Stimulated activated CD8-positive, alpha-beta memory T cell treated with anti-CD3 and anti-CD28 coated beads, Interleukin-12 subunit alpha, Interleukin-12 subunit beta, amount 100 ng/mL, for 1 hour (primary cell): Measurements from ENCODE around the gene GDPD3.
"Not testable (repeated sequence)": the region's sequence is repeated elsewhere in the genome, so short reads cannot be mapped to it uniquely, and the experiment has no call there.

Experiments used
- DNase-seq: peaks from one replicate; pipeline ENCODE4 v3.0.0-alpha.2; 2020; ENCODE audit warnings: low read depth

The GDPD3 gene

DNA sequence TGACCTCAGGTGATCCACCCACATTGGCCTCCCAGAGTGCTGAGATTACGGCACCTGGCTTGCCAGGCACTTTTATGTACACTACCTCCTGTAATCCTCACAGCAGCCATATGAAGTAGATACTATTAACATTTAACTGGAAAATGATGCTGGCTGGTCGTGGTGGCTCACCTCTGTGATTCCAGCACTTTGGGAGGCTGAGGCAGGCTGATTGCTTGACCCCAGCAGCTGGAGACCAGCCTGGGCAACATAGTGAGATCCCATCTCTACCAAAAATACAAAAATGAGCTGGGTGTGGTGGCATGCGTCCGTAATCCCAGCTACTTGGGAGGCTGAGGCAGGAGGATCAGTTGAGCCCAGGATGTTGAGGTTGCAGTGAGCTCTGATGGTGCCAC lies 11.6 kb upstream of the GDPD3 start:
- no peak for DNase-seq

DNA sequence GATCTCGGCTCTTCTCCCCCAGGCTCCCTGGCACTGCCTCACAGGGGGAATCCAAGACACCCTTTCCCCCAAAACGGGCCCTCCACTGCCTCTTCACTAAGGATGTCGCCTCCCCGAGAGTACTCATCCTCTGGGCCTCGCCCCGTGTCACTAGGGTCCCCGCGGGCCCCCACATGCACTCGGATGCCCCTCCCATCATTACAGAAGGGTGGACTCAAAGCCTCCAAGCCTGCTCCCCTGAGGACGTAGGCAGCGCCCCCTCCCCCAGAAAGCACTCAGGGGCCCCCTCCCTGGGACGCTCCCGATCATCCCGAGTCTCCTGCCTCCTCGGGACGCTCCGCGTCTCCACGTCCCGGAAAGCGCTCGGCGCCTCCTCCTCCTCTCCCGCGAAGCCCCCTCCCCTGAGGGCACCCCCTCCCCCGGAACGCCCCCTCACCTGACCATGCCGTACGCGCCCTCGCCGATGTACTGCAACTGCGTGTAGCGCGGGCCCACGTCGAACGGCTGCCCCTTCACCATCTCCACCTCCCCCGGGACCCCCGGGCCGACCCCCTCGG lies 9.3 kb upstream of the GDPD3 start:
- DNase-seq: no peak

DNA sequence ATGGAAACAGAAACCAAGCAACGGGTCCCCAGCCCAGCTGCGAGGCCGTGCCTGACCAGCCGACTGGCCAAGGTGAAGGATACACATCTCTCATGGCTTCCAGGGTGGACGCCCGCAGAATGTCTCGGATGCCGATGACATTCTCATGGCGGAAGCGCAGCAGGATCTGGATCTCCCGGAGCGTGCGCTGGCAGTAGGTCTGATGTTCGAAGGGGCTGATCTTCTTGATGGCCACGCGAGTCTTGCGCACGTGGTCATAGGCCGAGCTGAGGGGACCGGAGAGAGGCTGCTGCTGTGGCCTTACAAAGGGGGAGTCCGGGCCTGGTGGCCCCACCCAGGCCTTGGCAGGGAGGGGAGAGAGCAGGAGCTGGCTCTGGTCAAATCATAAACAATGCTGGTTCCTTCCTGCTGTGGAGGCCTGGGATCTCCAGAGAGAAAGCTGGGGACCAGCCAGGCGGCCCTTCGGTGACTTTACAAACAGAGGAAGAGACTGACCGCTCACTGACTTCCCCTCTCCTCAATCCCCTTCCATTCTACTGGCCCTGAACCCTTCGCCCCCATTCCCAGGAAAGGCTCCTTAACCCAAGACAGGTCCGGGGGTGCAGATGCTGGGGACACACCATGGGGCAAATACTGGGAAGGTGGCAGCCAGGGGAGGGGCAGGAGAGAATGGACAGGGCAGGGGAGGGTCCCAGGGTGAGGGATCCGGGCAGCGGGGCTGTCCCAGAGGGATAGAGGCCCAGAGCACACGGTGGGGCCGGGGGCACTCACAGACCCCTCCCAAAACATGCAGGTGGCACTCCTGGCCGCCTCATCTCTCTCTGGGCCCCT lies 8.6 kb upstream of the GDPD3 start:
- DNase-seq: no peak

DNA sequence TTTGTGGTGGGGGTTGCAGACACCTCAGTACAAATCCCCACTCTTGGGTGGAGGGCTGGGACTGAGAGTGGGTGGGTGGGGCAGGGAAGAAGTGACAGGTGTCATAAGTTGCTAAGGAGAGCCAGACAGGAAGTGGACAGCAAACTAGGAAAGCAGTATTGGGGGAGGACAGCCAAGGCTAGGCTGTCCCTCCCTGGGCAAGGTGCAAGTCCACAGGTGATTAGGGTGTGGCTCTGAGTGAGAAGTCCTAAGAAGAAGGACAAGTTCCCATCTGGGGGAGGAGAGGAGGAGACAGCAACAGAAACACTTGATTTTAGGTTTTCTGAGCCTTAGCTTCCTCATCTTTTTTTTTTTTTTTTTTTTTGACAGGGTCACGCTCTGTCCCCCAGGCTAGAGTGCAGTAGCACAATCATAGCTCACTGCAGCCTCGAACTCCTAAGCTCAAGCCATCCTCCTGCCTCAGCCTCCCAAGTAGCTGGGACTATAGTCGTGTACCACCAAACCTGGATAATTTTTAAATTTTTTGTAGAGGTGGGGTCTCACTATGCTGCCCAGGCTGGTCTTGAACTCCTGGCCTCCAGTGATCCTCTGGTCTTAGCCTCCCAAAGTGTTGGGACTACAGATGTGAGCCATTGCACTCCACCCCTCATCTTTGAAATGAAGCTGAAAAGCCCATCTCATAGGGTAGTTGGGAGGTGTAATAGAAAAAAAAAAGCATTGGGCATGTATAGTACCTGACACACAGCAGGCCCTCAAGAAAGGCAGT lies 7.2 kb upstream of the GDPD3 start:
- DNase-seq: no peak

DNA sequence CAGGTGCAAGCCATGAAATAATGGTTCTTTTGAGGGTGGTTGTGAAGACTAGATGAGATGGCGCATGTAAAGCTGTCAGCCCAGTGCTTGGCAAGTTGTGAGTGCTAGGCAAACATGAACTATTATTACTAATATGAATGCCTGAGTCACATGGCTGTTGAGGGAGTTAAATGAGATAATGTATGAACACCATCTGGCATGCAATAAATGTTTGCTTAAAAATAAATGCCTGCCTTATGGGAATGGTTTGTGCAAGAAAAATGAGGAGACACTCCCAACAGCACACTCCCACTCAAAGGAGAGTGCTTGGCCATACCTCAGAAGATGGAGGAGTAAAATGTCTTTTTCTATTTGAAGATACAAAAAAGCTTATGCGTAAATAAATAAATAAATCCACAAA lies 6.1 kb upstream of the GDPD3 start:
- no peak for DNase-seq

DNA sequence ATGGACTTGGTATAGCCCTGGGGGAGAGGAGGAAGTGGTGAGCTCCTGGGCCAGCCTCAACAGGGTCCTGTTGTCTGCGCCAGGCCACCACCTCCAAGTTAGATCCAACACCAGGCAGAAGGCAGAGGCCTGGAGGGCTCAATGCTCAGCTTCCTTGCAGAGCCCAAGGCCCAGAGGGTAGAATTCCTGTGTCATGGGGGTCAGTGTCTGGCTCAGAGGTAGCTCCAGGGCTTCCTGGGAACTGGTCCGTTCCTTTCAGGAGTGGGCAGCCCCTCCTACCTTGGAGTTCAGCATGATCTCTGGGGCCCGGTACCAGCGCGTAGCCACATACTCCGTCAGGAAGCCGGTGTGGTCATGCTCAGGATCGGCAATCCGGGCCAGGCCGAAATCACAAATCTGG lies 4.4 kb upstream of the GDPD3 start:
- no peak for DNase-seq

DNA sequence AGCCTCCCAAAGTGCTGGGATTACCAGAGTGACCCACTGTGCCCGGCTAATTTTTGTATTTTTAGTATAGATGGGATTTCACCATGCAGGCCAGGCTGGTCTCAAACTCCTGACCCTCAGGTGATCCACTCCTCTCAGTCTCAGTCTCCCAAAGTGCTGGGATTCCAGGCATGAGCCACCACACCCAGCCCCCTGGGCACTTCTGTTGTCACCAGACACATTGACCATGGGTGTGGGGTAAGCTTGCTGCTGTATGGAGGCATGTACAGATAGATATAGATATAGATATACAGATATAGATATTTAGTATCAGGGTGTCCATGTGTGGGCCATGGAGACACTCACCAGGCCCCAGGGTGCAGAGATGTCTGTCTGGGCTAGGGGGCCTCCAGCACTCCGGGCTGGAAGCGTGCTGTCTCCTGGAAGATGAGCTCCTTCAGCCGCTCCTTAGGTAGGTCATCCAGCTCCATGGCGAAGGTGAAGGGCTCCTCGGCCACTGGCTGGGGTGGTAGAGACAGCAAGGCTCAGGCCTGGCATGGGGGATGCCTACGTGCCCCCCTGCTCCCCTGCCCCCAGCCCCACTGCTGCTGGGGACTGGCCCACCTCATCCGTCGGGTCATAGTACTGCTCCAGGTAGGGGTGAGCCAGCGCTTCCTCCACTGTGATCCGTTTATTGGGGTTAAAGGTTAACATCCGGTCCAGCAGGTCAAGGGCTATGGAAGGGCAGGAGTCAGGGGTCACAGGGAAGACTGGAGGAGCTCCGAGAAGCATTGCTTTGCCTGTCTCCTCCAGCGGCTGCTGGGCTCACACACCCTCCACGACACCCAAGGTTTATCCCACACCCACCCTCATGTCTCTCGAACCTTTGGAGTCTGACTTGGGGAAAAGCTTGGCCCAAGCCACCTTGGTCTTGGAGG lies 3.2 kb upstream of the GDPD3 start:
- no peak for DNase-seq

DNA sequence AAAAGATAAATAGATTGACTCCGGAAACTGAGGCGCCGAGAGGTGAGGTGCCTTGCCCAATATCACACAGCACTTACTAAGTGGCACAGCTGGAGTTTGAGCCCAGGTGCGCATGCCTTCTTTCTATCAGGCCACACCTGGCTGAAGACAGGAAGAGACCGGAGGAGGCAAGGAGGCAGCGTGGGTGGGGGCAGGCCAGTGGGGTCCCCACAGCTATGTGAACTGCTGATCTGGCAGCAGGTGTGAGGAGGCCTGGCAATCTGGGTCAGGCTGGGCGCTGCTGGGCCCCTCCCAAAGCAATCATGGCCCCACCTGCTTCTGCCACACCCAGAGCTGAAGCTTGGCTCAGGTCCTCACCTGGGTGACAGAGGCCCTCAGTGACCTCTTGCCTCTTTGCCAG lies 1.9 kb upstream of the GDPD3 start:
- DNase-seq: no peak

DNA sequence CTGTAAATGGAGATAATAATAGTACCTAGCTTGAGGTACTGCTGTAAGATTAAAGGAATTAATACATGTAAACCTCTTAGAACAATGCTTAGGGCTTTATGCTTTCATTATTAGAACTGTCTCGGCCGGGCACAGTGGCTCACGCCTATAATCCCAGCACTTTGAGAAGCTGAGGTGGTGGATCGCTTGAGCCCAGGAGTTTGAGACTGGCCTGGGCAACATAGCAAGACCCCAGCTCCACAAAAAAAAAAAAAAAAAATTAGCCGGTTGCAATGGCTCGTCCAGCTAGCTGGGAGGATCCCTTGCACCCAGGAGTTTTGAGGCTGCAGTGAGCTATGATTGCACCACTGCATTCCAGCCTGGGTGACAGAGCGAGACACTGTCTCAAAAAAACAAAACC lies 1.5 kb upstream of the GDPD3 start:
- DNase-seq: not testable (repeated sequence)

DNA sequence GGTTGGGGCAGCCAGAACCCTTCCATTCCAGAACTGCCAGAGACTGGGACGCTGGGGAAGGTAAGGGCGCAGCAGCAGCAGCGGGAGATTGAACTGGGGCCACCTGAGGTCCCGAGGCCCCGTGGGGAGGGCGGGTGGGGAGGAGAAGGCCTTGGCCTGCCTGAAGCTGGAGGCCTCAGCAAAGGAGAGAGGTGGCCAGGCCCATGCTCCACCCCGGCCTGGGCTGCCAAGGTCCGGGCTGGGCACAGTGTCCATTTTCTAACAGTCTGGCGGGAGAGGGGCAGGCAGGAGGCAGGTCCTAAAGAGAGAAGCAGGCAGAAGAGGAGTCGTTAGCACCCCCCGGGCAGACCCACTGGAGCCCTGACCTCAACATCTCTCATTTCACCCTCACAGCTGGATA lies 1.1 kb upstream of the GDPD3 start:
- no peak for DNase-seq

DNA sequence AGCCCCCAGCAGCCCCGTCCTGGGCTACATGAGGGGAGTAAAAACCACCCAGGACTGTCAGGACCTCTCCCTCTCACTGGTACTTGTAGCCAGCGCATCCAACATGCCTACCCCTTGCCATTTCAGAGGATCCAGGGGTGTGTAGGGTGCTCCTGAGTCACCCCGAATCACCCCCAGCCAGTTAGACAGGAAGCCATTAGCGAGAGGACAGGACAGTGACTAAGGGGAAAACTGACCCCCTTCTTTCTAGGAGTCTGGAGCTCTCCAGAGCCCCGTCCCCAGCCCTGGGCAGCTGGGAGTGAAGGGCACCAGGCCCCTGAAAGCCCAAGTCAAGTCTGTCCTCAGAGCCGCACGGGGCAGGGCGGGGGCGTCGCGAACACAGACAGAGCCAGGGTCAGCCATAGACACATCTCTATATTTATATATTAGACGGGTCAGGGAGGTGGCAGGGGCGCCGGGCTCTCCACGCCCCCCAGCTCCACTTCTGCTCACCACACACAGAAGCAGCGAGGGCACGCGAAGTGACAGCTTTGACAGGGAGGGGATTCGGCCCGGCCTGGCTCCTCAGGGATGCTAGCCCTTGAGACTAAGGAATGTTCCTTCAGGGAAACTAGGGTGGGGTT lies 485 bp upstream of the GDPD3 start:
- no peak for DNase-seq

DNA sequence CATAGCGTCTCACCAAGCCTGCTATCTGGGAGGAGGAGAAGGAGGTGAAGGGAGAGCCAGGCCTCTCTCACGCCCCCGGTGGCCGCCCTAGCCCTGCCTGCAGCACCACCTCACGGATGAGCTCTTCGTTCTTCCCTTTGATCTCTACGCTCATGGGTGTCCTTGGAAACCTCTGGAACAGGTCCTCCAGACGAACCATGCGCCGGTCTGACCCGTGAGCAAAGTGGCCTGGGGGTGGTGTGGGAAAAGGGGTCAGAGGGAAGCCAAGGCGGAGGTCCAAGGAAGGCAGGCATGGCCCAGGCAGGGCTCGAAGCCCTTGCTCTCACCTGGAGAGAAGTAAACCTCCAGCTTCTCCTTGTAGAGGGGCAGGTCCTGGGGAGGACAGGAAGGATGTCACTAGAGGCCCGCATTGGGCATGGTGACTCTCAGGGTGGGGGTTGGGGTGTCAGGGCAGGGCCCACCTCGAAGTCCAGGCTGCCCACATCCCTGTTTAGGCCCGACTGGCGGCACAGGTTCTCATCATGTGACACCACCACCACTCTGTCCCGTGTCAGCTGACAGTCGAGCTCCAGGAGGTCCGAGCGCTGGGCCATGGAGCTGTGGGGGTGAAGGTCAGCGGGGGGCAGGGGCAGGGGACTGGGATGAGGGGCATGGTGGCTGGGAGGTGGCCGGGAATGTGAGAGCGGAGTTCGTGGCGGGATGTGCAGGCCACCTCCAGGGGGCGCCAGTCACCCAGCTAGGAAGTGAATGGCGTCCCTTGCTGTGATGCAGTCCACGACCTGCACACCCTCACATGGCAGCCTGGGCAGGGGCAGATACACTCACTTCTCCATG lies 923 bp downstream of the GDPD3 start:
- DNase-seq: peak; percentile 37

DNA sequence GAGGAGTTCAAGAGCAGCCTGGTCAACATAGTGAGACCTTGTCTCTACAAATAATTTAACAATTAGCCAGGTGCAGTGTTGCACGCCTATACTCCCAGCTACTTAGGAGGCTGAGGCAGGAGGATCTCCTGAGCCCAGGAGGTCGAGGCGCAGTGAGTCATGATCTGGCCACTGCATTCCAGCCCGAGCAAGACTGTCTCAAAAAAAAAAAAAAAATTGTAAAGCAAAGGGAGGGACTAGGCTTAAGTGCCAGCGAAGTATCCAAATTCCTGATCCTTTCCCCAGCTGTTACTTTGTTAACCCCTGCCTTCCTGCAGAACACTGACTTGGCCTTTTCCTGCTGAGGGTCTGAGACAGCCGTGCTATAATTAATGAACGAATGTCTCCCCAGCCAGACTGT lies 2.7 kb downstream of the GDPD3 start:
- DNase-seq: no peak

DNA sequence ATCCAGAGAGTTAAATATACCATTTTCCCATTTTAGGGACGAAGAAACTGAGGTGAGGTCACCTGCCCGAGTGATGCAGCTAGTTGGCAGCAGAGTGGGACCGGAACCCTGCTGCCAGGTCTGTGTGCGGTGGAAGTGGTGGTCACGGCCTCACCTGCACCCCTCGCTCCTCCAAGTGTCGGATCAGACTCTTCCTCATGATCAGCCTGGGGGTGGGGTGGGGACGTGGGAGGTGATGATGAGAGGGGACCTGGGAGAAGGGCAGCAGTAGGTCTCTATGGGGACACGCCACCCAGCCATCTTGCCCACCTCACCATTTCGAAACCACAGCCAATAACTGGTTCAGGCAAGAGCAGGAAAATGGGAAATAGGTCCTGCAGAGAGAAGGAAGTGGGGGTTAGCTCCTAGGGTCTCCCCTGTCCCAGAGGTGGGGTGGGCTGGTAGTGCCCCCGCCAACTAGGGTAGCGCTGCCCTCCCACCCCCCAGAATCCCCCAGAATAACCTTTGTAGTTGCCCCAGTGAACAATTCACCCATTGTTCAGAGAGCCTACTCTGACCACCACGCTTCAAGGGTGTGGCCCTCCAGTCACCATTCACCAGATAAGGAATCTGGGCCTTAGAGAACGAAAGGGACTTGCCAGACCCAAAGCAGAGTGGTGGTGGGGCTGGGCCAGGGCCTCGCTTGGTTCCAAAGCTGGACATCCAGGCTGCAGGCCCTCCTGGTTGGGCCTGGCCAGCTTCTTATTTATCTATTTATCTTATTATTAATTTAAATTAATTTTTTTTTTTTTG lies 5.1 kb downstream of the GDPD3 start:
- DNase-seq: no peak

DNA sequence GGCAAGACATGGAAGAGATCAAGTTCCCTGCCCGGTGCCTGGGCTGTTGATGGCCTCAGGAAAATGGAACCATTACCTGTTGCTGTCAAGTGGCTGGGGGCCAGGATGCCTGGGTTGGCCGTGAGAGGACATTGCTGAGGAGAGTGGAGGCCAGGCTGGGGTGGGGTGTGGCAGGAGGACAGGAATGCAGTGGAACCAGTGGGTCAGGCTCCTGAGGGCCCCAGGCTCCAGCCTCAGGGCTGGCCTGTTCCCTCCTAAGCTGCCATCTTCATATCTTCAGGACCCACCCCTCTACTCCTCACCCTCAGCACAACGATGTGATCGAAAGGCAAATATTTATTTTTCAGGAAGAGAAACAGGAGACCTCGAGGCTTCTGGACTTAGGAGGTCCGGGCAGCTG lies 8.8 kb downstream of the GDPD3 start:
- no peak for DNase-seq

DNA sequence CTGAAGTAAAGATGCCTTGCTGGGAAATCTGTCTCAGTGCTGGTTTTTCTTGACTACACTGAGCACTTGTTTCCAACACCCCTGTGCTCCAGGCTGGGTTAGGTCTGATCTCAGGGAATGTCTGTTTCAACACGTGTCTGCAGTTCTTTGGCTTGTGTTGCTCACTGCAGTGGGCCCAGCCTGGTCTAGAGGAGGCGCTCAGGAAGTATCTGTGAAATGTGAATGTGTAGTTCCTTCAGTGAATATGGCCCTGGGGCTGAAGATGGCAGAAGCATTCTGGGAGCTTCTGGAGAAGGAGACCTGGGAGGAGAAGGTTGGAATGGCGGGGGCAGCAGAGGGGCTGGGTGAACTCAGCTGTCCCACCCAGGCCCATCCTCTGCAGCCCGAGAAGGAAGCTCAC lies 9.2 kb downstream of the GDPD3 start:
- DNase-seq: no peak

DNA sequence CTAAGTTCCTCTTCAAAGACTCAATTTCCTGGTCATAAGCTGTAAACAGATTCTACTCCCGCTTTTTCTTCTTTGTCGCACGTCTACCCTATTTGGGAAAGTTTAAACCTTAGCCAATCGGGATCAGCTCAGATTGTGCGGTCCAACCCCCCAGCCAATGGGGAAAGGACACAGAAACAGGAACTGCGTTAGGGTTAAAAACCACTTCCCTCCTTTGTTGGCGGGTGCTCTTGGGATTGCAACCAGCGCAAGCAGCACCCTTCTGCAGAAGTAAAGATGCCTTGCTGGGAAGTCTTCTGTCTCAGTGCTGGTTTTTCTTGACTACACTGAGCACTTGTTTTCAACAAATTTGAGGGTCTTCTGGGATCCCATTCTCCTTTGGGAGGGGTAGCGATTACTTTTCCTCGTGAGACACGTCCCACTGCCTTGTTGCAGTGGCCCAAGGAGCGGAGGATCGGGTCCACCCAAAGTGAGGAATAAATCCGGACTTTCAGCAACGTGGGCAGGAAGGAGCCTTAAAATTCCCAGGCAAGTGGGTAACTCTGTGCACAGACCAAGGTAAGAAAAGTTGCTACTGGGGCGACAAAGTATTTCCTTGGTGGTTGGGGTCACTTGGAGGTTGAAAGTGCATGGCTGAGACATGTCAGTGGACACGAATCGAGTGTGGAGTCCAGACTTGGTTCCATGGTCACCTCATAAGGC lies 16.3 kb downstream of the GDPD3 start:
- DNase-seq: no peak

DNA sequence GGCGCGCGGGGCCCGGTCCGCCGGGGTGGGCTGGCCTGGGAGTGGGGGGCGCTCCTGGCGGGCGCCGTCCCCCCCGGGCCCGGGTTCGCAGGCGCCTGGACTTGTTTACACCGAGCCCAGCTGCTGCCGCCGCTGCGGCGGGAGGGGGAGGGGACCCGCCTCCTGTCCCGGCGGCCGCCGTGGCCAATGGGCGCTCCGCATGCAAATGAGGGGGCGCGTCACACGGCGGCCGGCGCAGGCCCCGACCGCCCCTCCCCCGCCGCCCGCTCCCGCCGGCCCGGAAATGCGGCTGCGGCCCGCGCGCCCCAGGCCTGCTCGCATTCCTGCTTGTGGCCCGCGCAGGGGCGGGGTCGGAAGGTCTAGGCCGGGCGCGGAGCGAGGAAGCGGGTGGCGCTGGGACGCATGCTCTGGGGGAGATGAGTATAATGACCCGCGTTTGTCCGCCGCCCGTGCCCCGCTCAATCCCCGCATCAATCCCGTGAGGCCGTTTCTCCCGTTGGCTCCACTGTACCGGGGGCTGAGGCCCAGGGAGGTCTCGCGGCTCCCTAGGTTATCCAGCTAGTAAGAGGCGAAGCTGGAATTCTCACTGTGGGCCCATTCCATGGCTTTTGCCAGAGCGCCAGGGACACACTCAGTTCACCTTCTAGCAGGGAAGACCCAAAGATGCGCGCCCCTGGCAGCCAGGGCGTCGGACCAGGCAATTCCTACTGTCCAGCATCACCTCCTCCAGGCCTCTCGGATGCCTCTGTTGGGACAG lies 17.1 kb downstream of the GDPD3 start, which contains the start of gene YPEL3:
TSS of gene YPEL3 (minus strand) at position 109 of the 757 bp plus-strand sequence. CDS start 731 bp downstream, outside the sequence.
- DNase-seq: peak; percentile 79
